ENCODE results near the gene PLCXD3. TPM values are rescaled to one million over a fixed set of nuclear protein-coding genes. Genes with fewer than 3 reads are reported as not detected.
A peak's percentile ranks its signal among the peaks of the same experiment; 100 is the strongest.

The PLCXD3 gene
- total RNA-seq, 1 experiment from 2014 or later, result 0.10 TPM

- Histone ChIP-seq H3K4me1 (ENCODE audit: control insufficient read depth, insufficient read depth, low read length) (no peaks in the 10 kb centered on the region), H3K4me3 (ENCODE audit: low read depth in 2 of 2, low read length in 2 of 2) (no peak overlapping the region), H3K27me3 (ENCODE audit: control insufficient read depth, insufficient read depth, low read length) (no peaks in the 10 kb centered on the region), H3K27ac (ENCODE audit: low read length) (no peak overlapping the region), H3K36me3 (ENCODE audit: control insufficient read depth, insufficient read depth, low read length) (no peaks in the 10 kb centered on the region), H3K9me3 (ENCODE audit: control insufficient read depth, insufficient read depth, low read depth, low read length) (no peaks in the 10 kb centered on the region)
- no peak for TF ChIP-seq POLR2AphosphoS5 (IDR thresholded peaks at IDR 0.05; ENCODE audit: low read depth, low read length)
- TF ChIP-seq TCF7L2 (IDR thresholded peaks at IDR 0.05; ENCODE audit: low read depth, low read length), result no peak
- TF ChIP-seq REST (IDR thresholded peaks at IDR 0.05; ENCODE audit: insufficient read depth in 1 of 2, low read depth in 2 of 2, low read length in 1 of 2), result no peak
- peak; percentile 62; the same call in 1 of the 2 replicates for TF ChIP-seq CTCF (IDR thresholded peaks at IDR 0.05)
- no peak for TF ChIP-seq SIN3A (IDR thresholded peaks at IDR 0.05; ENCODE audit: borderline replicate concordance, insufficient read depth, low read depth, low read length)
- in situ Hi-C loops (cut with HindIII; ENCODE audit: low pct_unique_long_range_greater_than_20kb, low sequenced_read_pairs), result no loop called here
- DNase-seq (ENCODE audit: low read depth, low spot score) (peak; percentile 64), ATAC-seq (peak; percentile 84)
- ChIA-PET POLR2A (no interaction called here), CTCF (interaction anchor here (0.6 to 1.0 kb wide), 3 partner anchors 25 to 1815 kb away, joined by 4 to 5 read pairs (median 4); no protein-coding TSS in a partner anchor)
- intact Hi-C loops (cut with micrococcal nuclease; ENCODE audit: unreplicated experiment), result loop anchor here (5.0 to 10.0 kb wide), 2 partner anchors 244 to 572 kb away; partner anchors contain the start of gene PLCXD3
- no TSS peak for BruUV-seq (replicated peaks)
Measured at GRCh38 chr5:41270423-41271251, 239.8 kb downstream of the PLCXD3 start.

DNA sequence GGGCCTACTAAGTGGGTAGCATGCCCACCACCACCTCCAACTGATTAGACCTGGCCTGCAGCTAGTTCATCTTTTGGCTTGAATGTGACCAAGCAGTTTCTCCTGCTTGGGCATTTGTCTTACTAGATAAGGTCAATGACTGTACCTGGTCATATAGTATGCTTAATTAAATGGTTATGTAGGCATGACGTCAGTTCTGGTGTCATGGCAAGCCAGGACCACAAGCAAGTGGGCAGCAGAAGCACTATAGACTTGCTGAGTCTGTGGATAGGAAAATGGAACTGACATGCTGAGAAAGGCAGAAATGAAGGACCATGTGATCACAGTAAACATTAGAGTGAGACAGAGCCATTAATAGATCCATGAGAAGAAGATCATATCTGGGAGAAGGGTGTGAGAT is 241.5 kb downstream of the PLCXD3 start:
- ChIA-PET POLR2A (no interaction called here), CTCF (no interaction called here)
- DNase-seq (ENCODE audit: low read depth, low spot score), result no peak
- intact Hi-C loops (cut with micrococcal nuclease; ENCODE audit: unreplicated experiment) (loop anchor here (10.0 kb wide), 1 partner anchor 376 kb away; no protein-coding TSS in a partner anchor), in situ Hi-C loops (cut with HindIII; ENCODE audit: low pct_unique_long_range_greater_than_20kb, low sequenced_read_pairs) (no loop called here)
- no peak for ATAC-seq
- Histone ChIP-seq H3K9me3 (ENCODE audit: control insufficient read depth, insufficient read depth, low read depth, low read length) (no peaks in the 10 kb centered on the region), H3K27me3 (ENCODE audit: control insufficient read depth, insufficient read depth, low read length) (no peaks in the 10 kb centered on the region), H3K4me1 (ENCODE audit: control insufficient read depth, insufficient read depth, low read length) (no peaks in the 10 kb centered on the region), H3K36me3 (ENCODE audit: control insufficient read depth, insufficient read depth, low read length) (no peaks in the 10 kb centered on the region), H3K27ac (ENCODE audit: low read length) (no peak overlapping the region), H3K4me3 (ENCODE audit: low read depth in 2 of 2, low read length in 2 of 2) (no peak overlapping the region)
- no peak for TF ChIP-seq POLR2AphosphoS5 (IDR thresholded peaks at IDR 0.05; ENCODE audit: low read depth, low read length)
- no peak for TF ChIP-seq TCF7L2 (IDR thresholded peaks at IDR 0.05; ENCODE audit: low read depth, low read length)
- no peak for TF ChIP-seq SIN3A (IDR thresholded peaks at IDR 0.05; ENCODE audit: borderline replicate concordance, insufficient read depth, low read depth, low read length)
- no peak for TF ChIP-seq REST (IDR thresholded peaks at IDR 0.05; ENCODE audit: insufficient read depth in 1 of 2, low read depth in 2 of 2, low read length in 1 of 2)
- no peak for TF ChIP-seq CTCF (IDR thresholded peaks at IDR 0.05)
- BruUV-seq (replicated peaks), result no TSS peak

All from Panc1 (cell line).